ENCODE results near the gene UGT2A1.

The UGT2A1 gene

DNA sequence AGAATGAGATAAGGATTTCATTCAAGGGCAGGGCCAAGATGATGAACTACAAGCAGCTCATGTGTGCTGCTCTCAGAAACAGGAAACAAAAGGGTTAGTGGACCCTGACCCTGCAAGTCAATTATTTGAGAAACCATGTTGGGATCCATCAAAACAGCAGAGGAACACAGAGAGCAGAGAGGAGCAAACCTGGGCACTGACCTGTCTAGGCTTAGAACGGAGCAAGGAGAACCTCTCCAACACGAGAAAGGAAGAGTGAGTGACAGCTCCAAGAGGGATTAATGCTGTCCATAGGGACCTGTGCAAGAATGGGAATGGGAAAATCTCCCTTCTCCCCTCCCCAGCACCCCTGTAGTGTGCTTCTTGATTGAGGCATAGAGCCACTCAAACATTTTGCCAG, 103.4 kb downstream of the UGT2A1 start:
- TF ChIP-seq, protein P1, sequence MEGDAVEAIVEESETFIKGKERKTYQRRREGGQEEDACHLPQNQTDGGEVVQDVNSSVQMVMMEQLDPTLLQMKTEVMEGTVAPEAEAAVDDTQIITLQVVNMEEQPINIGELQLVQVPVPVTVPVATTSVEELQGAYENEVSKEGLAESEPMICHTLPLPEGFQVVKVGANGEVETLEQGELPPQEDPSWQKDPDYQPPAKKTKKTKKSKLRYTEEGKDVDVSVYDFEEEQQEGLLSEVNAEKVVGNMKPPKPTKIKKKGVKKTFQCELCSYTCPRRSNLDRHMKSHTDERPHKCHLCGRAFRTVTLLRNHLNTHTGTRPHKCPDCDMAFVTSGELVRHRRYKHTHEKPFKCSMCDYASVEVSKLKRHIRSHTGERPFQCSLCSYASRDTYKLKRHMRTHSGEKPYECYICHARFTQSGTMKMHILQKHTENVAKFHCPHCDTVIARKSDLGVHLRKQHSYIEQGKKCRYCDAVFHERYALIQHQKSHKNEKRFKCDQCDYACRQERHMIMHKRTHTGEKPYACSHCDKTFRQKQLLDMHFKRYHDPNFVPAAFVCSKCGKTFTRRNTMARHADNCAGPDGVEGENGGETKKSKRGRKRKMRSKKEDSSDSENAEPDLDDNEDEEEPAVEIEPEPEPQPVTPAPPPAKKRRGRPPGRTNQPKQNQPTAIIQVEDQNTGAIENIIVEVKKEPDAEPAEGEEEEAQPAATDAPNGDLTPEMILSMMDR (IDR thresholded peaks at IDR 0.05; ENCODE audit: insufficient read depth, low read length, poor library complexity, severe bottlenecking): no peak
- DNase-seq (ENCODE audit: extremely low read depth, insufficient read length): no peak
- no peak overlapping the region for H3K4me3 ChIP-seq (replicated peaks; ENCODE audit: low read depth, low read length)
- H3K27me3 ChIP-seq (replicated peaks; ENCODE audit: control insufficient read depth, insufficient read depth, low read length): no peaks in the 10 kb centered on the region
- H3K36me3 ChIP-seq (ENCODE audit: control insufficient read depth, insufficient read depth, low read length): no peaks in the 10 kb centered on the region

DNA sequence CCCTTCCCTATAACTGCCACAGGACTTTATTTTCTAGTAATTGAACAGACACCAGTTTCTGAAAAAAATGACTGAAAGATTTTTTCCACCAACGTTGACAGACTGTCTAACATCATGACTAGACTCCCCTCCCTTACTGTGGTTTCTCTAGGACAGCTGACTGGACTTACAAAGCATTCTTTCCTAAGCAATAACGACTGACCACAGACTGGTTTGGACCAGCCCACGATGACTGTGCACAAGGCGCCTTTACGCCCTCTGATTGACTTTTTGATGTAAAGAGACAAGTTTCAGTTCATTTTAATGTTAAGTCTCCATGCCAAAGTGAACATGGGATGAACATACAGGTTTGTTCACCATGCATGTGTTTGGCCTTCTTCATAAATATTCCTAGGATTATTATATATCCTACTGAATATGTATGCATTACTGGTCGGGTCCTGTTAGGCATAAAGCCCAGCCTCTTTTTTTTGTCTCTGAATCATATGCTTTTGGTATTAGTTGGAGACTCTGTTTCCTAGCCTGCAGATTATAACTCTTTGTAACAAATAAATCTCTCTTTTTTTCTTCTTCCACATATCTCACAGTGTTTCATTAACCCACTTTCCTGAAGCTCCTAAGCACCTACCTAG, 106.8 kb downstream of the UGT2A1 start:
- H3K36me3 ChIP-seq (ENCODE audit: control insufficient read depth, insufficient read depth, low read length): no peaks in the 10 kb centered on the region
- no peak overlapping the region for H3K4me3 ChIP-seq (replicated peaks; ENCODE audit: low read depth, low read length)
- H3K27me3 ChIP-seq (replicated peaks; ENCODE audit: control insufficient read depth, insufficient read depth, low read length): no peaks in the 10 kb centered on the region
- DNase-seq (ENCODE audit: extremely low read depth, insufficient read length): no peak
- TF ChIP-seq, protein P1 (IDR thresholded peaks at IDR 0.05; ENCODE audit: insufficient read depth, low read length, poor library complexity, severe bottlenecking): no peak

Data from GM06990 (cell line).